ENCODE results near the gene NAALADL2.

NAALADL2 gene

DNA sequence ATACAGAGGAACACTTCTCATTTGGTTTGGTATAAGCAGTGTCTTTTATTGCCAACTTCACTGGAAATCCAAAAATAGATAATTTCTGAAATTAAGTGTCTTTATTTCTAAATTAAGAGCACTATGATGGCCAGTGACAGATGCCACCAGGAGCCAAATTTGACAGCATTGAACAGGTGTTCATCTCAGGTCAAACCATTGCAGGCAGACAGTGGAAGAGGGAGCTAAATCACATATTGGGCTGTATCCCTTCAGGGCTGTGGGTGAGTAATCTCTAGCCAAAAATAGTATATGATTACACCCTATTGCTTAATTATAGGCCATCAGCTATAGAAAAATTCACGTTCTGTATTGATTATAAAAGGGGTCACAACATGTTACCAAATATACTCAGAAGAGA is 457.7 kb downstream of the NAALADL2 start:
- TF ChIP-seq GATA1 (IDR thresholded peaks at IDR 0.05; ENCODE audit: low read depth, low read length) = no peak
- TF ChIP-seq POLR2A (IDR thresholded peaks at IDR 0.05; ENCODE audit: low read length) = no peak
- DNase-seq = no peak

DNA sequence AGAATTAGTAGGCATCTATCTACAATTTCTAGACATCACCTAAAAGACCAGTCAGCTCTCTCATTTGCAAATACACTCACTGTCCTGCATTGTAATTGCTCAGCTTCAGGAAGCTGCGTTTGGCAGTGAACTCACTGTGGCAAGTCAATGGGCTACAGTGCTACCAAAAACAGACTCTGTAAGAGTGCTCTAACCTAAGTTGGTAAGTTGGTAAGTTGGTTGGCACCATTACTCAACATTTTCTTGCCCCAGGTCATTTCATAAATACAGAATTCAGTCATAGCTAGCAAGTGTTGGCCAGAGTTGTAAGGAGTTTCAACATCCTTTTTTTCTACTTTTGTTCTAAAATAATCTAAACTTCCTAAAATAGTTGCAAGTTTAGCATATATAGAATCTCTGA is 466.3 kb downstream of the NAALADL2 start:
- no peak for DNase-seq
- TF ChIP-seq POLR2A (IDR thresholded peaks at IDR 0.05; ENCODE audit: low read length) (no peak), GATA1 (IDR thresholded peaks at IDR 0.05; ENCODE audit: low read depth, low read length) (no peak)

DNA sequence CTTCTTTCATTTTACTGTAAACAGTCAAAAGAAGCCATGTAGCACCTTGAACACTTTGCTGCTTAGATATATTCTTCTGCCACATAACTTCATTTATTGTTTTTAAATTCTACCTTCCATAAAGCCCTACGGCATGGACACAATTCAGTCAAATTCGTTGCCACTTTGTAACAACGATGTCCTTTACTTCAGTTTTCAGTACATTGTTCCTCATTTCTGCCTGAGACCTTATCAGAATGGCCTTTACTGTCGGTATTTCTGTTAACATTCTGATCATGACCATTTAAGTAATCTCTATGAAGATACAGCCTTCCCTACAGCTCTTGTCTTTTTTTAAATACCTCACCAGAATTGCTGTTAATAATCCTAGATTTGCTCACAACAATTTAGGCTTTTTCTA is 466.9 kb downstream of the NAALADL2 start:
- TF ChIP-seq GATA1 (IDR thresholded peaks at IDR 0.05; ENCODE audit: low read depth, low read length) (no peak), POLR2A (IDR thresholded peaks at IDR 0.05; ENCODE audit: low read length) (no peak)
- DNase-seq = no peak

DNA sequence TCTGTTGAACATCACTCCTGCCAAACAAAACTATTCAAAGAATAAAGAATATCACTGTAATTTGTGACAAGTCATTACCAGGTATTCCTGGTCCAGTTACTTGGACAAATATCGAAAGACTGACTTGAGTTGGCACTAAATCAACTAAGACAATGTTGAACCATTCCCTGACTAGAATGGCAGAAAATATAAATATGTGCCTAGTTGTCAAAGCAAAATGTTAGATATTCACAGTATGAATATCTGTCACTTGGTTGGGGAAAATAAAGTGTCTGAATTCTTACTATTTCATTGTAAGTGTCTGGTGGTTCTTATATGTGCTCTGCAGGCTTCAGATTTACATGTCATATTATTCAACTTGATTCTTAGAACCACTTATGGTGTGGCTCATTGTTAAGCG is 470.2 kb downstream of the NAALADL2 start:
- no peak for DNase-seq
- no peak for TF ChIP-seq GATA1 (IDR thresholded peaks at IDR 0.05; ENCODE audit: low read depth, low read length)
- no peak for TF ChIP-seq POLR2A (IDR thresholded peaks at IDR 0.05; ENCODE audit: low read length)

DNA sequence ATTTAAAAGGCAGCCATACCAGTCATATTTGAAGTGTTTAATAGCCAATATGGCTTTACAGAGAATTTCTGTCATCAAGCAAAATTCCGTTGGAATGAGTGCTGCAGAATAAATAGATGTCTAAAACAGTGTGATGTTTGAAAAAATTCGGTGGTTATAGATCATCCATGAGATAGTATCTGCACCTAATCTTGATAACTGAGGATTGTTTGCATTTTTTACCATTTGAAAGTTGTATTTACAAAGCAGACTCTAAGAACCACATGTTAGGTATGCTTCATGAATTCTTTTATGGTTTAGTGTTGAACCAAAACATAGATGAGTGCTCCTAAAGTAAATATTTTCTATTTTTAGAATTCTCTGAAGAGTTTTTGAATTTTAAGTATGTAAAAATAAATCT is 476.1 kb downstream of the NAALADL2 start:
- TF ChIP-seq POLR2A (IDR thresholded peaks at IDR 0.05; ENCODE audit: low read length) = no peak
- DNase-seq = no peak

DNA sequence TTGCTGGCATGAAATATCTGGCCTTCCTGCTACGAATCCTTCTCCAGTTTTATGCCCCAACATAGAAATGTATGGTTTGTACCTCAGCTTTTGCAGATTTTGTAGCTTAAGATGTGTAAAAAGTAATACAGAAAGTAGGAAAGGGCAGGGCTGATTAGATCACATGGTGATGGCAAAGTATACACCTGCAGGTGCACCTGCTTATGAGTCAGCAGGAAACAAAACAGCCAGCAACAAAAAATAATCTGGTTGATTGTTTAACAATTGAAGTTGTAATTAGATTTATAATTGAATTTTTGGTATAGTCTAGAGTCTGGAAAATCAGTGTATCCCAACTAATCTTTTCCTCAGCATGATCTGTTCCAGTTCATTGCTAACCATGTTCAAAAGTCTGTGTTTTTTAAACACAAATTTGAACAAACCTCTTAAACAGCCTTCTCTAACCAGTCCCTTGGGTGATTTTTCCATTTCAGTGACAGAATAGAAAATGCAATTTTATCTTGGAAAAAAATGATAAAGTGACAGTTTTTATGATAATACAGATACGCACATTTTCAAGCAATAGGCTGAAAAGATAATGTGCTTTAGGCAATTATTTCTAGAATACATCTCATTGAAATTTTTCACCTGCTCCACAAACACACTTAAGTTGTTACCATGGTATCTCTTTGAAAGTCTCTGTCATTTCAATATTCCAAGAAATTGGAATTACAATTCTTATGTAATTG is 477.4 kb downstream of the NAALADL2 start:
- no peak for DNase-seq
- no peak for TF ChIP-seq GATA1 (IDR thresholded peaks at IDR 0.05; ENCODE audit: low read depth, low read length)

DNA sequence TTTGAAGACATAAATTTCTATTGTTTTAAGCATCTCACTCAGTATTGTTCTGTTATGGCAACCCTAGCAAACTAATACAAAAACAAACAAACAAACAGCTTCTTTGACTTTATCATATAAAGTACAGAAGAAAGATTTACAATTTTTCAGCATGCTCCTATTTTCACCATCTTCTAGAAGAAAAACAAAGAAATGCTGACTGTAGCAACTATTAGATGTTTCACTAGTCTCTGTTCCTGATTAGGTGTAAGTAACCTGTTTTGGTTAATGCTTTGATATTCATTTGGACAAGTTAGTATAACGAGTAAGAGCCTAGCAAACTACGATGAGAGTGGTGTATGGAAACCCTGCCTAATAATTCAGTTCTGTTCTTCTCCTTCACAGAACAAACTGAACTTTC is 478.5 kb downstream of the NAALADL2 start:
- no peak for TF ChIP-seq GATA1 (IDR thresholded peaks at IDR 0.05; ENCODE audit: low read depth, low read length)
- no peak for TF ChIP-seq POLR2A (IDR thresholded peaks at IDR 0.05; ENCODE audit: low read length)
- DNase-seq = no peak

DNA sequence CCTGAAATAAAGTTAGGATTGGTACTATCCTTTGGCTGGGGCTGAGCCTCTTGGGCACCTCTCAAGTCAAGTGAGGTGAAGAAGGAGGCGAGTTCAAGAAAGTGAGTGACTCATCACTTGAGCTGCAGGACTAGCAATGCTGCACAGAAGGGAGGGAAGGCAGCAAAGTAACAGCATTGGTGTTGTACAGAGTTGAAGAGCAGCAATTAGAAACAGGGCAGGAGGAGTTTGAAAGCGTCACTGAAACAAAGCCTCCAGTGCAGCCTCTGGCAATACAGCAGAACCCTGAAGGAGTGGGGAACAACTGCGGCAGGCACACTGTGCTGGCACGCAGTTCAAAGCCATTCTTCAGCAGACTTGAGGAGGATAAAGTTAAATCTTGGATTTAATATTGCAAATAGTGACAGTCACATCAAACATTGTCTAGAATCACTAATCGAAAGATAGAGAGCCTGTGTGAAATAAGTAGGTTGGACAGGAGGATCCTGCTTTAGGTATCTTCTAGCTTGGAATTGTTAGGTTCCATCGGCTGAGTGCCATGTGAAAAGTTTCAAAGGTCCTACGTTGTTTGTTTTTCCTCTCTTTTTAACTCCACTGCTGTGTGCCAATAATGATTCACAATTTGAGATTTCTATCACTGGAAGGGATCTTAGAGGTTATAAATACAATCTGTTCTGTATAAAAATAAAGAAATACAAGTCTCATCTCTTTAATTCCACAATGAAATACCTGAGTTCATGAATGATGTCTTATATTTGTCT is 479.8 kb downstream of the NAALADL2 start:
- DNase-seq = peak; percentile 24
- TF ChIP-seq GATA1 (IDR thresholded peaks at IDR 0.05; ENCODE audit: low read depth, low read length) (no peak), POLR2A (IDR thresholded peaks at IDR 0.05; ENCODE audit: low read length) (no peak)

DNA sequence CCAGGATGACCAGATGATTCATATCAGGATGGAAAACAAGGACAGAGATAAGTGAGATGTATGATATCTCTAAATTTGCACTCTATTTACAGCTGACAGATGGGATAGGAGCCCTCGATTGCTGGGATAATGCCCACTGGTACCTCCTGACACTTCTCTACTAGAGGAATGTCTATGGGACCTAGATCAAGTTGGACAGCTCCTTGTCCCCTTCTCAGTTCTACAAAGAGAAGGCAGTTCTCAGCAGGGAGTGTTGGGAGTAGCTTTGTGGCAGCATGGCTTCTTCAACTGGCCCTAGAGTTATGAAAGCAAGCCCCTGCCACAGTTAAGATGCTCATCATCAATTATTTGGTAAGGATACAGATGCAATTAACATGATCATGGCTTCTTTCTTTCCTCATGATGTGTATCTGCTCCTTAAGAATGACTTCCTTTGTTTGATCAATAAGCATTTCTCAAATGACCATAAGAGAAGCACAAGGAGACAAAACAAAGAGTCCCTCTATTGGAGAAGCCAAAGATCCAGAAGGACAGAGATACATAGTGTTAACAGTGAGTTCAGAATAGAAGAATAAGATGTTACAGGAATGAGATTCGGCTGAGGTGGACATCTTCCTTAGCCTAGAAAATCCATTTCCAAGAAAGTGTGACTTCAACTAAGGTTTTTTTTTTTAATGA is 481.3 kb downstream of the NAALADL2 start:
- DNase-seq = no peak
- TF ChIP-seq POLR2A (IDR thresholded peaks at IDR 0.05; ENCODE audit: low read length) = no peak
- no peak for TF ChIP-seq GATA1 (IDR thresholded peaks at IDR 0.05; ENCODE audit: low read depth, low read length)

DNA sequence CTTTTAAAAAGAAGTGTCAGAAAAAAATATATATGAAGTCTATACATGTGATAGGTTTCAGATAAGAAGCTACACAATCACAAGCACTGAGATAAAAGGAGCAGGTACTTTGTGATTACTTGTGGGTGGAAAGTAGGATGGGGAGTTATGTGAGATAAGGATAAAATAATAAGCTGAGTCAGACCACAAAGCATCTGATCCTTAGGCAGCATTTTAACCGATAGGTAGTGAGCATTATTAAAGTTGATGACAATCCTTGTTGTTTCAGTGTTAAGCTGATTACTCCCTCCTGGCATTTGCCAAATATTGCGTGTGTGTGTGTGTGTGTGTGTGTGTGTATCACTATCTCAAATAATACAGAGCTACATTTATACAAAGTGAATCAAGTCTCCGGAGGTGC is 483.1 kb downstream of the NAALADL2 start:
- DNase-seq = peak; percentile 10 to 67
- TF ChIP-seq POLR2A (IDR thresholded peaks at IDR 0.05; ENCODE audit: low read length) = no peak
- TF ChIP-seq GATA1 (IDR thresholded peaks at IDR 0.05; ENCODE audit: low read depth, low read length) = no peak

DNA sequence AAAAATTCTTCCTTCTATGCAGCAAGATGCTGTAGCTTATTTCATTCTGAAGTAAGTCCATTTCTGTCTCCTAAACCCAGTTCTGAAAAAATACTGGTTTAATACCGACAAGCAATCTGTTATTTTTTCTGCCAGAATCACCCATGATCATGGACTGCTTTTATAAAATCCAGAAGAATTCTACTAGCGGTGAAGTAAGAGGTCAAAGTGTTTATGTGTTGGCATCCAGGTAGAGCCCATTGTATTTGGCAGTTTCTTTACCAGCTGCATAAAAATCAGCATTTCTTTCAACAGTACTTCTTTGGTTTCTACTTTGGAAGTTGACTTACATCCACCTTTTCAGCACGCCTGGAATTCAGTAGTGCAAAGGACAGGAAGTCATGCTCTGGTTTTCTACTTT is 484.8 kb downstream of the NAALADL2 start:
- no peak for TF ChIP-seq GATA1 (IDR thresholded peaks at IDR 0.05; ENCODE audit: low read depth, low read length)
- TF ChIP-seq POLR2A (IDR thresholded peaks at IDR 0.05; ENCODE audit: low read length) = no peak
- DNase-seq = no peak

DNA sequence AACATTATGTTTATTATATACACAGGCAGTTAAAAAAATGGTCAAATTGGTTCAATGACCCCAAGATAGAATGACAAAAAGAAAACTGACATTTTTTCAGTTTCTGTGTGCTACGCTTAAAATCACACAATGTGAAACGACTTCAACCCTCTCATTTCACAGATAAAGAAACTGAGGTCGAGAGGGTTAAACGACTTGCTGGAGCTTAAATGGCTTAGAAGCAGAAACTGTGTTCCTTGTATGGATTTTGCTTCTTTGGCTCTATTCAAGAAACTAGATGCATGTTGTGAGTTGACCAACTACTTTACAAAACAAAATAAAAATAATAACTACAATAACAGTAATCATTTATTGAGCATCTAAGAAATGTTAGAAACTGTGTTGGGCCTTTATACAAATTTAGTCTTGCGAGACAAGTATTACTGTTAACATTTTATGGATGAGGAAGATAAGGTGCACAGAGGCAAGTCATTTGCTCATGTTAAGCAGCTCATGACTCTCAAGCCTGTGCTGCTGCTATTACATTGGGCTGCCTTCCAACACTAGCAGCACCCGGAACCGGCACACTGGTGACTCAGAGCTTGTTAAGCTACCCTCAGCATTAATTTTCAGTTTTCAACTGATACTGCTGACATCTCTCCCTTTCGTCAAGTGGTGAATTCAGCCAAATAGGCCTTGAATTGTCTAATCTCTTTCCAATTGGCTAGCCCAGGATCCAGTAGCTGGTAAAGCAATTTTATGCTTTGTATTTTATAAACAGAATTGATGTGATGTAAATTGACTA is 487.6 kb downstream of the NAALADL2 start:
- TF ChIP-seq GATA1 (IDR thresholded peaks at IDR 0.05; ENCODE audit: low read depth, low read length) (no peak), POLR2A (IDR thresholded peaks at IDR 0.05; ENCODE audit: low read length) (no peak)
- peak; percentile 31 to 33 for DNase-seq

DNA sequence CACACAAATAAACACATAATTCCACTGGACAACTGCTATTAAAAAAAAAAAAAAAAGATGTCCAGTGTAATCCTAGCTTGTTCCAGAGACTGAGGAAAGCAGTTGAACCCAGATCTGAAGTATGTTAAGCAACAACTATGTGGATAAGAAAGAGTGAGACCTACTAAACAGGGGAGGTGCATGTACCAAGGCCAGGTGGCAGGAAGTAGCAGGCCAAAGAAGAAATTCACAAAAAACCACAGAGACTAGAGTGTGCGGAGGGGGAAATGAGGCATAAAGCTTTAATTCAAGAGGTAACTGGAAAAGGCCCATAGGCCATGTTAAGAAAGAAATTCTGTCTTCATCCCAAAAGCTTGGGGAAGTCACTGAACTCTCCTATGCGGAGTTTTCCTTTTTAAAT is 490.0 kb downstream of the NAALADL2 start:
- TF ChIP-seq GATA1 (IDR thresholded peaks at IDR 0.05; ENCODE audit: low read depth, low read length) = no peak
- no peak for TF ChIP-seq POLR2A (IDR thresholded peaks at IDR 0.05; ENCODE audit: low read length)
- DNase-seq = no peak

DNA sequence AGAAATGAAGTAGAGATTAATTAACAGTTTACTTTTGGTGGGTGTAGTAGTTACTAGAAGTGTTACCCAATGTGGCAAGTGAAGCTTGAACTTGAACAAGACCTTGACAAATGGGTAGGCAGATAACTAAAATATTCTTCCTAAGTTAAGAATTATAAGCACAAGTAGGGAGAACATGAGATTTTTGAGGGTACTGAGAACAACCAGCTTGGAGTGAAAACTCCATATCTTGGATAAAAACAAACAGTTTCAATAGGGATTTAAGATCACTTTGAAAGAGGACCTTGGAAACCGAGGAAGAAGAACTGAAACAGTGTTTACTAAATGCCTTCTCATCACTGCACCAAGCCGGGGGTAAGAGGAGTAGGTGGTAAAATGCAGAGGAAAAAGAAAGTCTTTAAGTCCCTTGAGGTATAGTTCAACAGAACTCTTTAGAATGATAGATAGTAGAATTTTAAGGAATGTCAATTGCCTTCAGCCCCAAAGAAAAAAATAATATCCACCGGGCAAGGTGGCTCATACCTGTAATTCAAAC is 496.7 kb downstream of the NAALADL2 start:
- TF ChIP-seq POLR2A (IDR thresholded peaks at IDR 0.05; ENCODE audit: low read length) = no peak
- no peak for TF ChIP-seq GATA1 (IDR thresholded peaks at IDR 0.05; ENCODE audit: low read depth, low read length)
- no peak for DNase-seq

Data from erythroblast (primary cell).